ENCODE results near the gene ATF2.
"Not testable (repeated sequence)": the region's sequence is repeated elsewhere in the genome, so short reads cannot be mapped to it uniquely, and the experiment has no call there.

ATF2 gene

GRCh38 chr2:175166216-175166824 lies 1.7 kb downstream of the ATF2 start:
- no peak for DNase-seq (ENCODE audit: low read depth in 2 of 2, low spot score in 1 of 2)

GRCh38 chr2:175164235-175164634 lies 3.8 kb downstream of the ATF2 start:
- DNase-seq (ENCODE audit: low read depth in 2 of 2, low spot score in 1 of 2): no peak

GRCh38 chr2:175158894-175159293 lies 9.1 kb downstream of the ATF2 start:
- DNase-seq (ENCODE audit: low read depth in 2 of 2, low spot score in 1 of 2): no peak

GRCh38 chr2:175156534-175156933 lies 11.5 kb downstream of the ATF2 start:
- DNase-seq (ENCODE audit: low read depth in 2 of 2, low spot score in 1 of 2): no peak

GRCh38 chr2:175154661-175155082 lies 13.3 kb downstream of the ATF2 start:
- DNase-seq (ENCODE audit: low read depth in 2 of 2, low spot score in 1 of 2): no peak

GRCh38 chr2:175152242-175152641 lies 15.8 kb downstream of the ATF2 start:
- DNase-seq (ENCODE audit: low read depth in 2 of 2, low spot score in 1 of 2): no peak

- no peak for DNase-seq (ENCODE audit: low read depth in 2 of 2, low spot score in 1 of 2)
Measured at GRCh38 chr2:175151791-175152190, 16.2 kb downstream of the ATF2 start.

GRCh38 chr2:175147186-175147585 lies 20.8 kb downstream of the ATF2 start:
- no peak for DNase-seq (ENCODE audit: low read depth in 2 of 2, low spot score in 1 of 2)

GRCh38 chr2:175143678-175144077 lies 24.3 kb downstream of the ATF2 start:
- DNase-seq (ENCODE audit: low read depth in 2 of 2, low spot score in 1 of 2): no peak

GRCh38 chr2:175143191-175143590 lies 24.8 kb downstream of the ATF2 start:
- no peak for DNase-seq (ENCODE audit: low read depth in 2 of 2, low spot score in 1 of 2)

GRCh38 chr2:175140332-175140731 lies 27.7 kb downstream of the ATF2 start:
- DNase-seq (ENCODE audit: low read depth in 2 of 2, low spot score in 1 of 2): no peak

GRCh38 chr2:175137793-175138192 lies 30.2 kb downstream of the ATF2 start:
- DNase-seq (ENCODE audit: low read depth in 2 of 2, low spot score in 1 of 2): no peak

GRCh38 chr2:175136334-175137215 lies 31.4 kb downstream of the ATF2 start:
- no peak for DNase-seq (ENCODE audit: low read depth in 2 of 2, low spot score in 1 of 2)

- no peak for DNase-seq (ENCODE audit: low read depth in 2 of 2, low spot score in 1 of 2)
Measured at GRCh38 chr2:175135862-175136261, 32.1 kb downstream of the ATF2 start.

GRCh38 chr2:175135177-175135576 lies 32.8 kb downstream of the ATF2 start:
- DNase-seq (ENCODE audit: low read depth in 2 of 2, low spot score in 1 of 2): no peak

- no peak for DNase-seq (ENCODE audit: low read depth in 2 of 2, low spot score in 1 of 2)
Measured at GRCh38 chr2:175131252-175131651, 36.8 kb downstream of the ATF2 start.

- no peak for DNase-seq (ENCODE audit: low read depth in 2 of 2, low spot score in 1 of 2)
Measured at GRCh38 chr2:175126661-175127060, 41.3 kb downstream of the ATF2 start.

GRCh38 chr2:175123254-175123653 lies 44.7 kb downstream of the ATF2 start:
- no peak for DNase-seq (ENCODE audit: low read depth in 2 of 2, low spot score in 1 of 2)

GRCh38 chr2:175111200-175111657 lies 56.8 kb downstream of the ATF2 start:
- no peak for DNase-seq (ENCODE audit: low read depth in 2 of 2, low spot score in 1 of 2)

- not testable (repeated sequence) for DNase-seq (ENCODE audit: low read depth in 2 of 2, low spot score in 1 of 2)
Measured at GRCh38 chr2:175108091-175108490, 59.9 kb downstream of the ATF2 start.

- DNase-seq (ENCODE audit: low read depth in 2 of 2, low spot score in 1 of 2): no peak
Measured at GRCh38 chr2:175107146-175107545, 60.9 kb downstream of the ATF2 start.

GRCh38 chr2:175103191-175103590 lies 64.8 kb downstream of the ATF2 start:
- no peak for DNase-seq (ENCODE audit: low read depth in 2 of 2, low spot score in 1 of 2)
